ENCODE data around the gene THSD4.

DNA sequence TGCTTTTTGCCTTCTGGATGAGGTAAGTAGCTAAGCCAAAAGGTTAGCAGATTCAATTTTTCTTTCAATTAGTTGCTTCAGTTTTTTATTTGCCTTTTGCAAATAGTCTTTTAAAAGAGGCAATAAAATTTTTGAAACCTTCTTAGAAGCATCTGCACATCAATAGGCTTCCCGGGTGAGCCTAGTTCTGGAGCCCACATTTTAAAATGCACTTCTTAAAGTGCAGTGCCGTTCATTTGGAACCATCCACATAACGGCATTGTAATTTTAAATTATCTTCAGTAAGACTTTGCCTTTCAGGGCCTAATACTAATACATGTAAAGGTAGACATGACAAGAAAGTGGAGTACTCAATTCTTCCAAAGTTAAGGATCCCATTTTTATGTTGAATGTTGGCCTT lies 269.2 kb downstream of the THSD4 start:
- TF ChIP-seq CTCF (IDR thresholded peaks at IDR 0.05) (no peak), POLR2A (IDR thresholded peaks at IDR 0.05) (no peak)
